H1 (cell line): ENCODE measurements around the gene KCNB1. TPM values are rescaled to one million over a fixed set of nuclear protein-coding genes. Genes with fewer than 3 reads are reported as not detected.
A peak's percentile ranks its signal among the peaks of the same experiment; 100 is the strongest.

Experiments
- CTCF ChIA-PET: fragments of 300-600 bp; sonication (Branson Sonifier 250); formaldehyde crosslinking; loops from one replicate; lab custom pipeline; 2021; ENCODE audit not compliant: partially characterized antibody; lab: Charles Lee
- POLR2A ChIA-PET: fragments of 300-600 bp; sonication (Branson Sonifier 250); formaldehyde crosslinking; loops from one replicate; lab custom pipeline; 2021; ENCODE audit warnings: inconsistent platforms; ENCODE audit not compliant: partially characterized antibody; lab: Charles Lee
- DNase-seq, 2 experiments: peaks; one replicate each; pipeline versions ENCODE4 v3.0.0 to v3.0.0-alpha.2; 2010 to 2022; ENCODE audit warnings: low spot score in 2 of 2, low read depth in 1 of 2, mixed read lengths in 1 of 2
- FAIRE-seq: peaks from 2 replicates; lab custom pipeline; 2011; peaks lifted over from hg19 to GRCh38; lab: Jason Lieb, UNC
- H2AFZ ChIP-seq: 2 replicates; pipeline ENCODE4 v1.8.1; 2012; ENCODE audit warnings: low read length, inconsistent platforms
- H2AK5ac ChIP-seq: 2 replicates; pipeline ENCODE4 v1.6.1; 2013; ENCODE audit warnings: low read depth, low read length
- H2BK120ac ChIP-seq: replicated peaks from 2 replicates; pipeline ENCODE3; 2013; ENCODE audit warnings: low read depth, low read length, inconsistent platforms
- H2BK12ac ChIP-seq: 2 replicates; pipeline ENCODE4 v1.6.1; 2013; ENCODE audit warnings: low read depth, low read length
- H2BK15ac ChIP-seq: 2 replicates; pipeline ENCODE4 v1.6.1; 2013; ENCODE audit warnings: low read length
- H2BK20ac ChIP-seq: 2 replicates; pipeline ENCODE4 v1.6.1; 2013; ENCODE audit warnings: low read length
- H2BK5ac ChIP-seq: 2 replicates; pipeline ENCODE4 v1.6.1; 2013; ENCODE audit warnings: low read depth, low read length
- H3K14ac ChIP-seq: 2 replicates; pipeline ENCODE4 v1.6.1; 2013; ENCODE audit warnings: inconsistent platforms; ENCODE audit not compliant: insufficient read length
- H3K18ac ChIP-seq: 2 replicates; pipeline ENCODE4 v1.6.1; 2013; ENCODE audit warnings: low read length; ENCODE audit errors: extremely low read depth
- H3K23ac ChIP-seq: 2 replicates; pipeline ENCODE4 v1.6.1; 2013; ENCODE audit warnings: inconsistent platforms; ENCODE audit not compliant: insufficient read length
- H3K23me2 ChIP-seq: 2 replicates; pipeline ENCODE4 v1.6.1; 2013; ENCODE audit warnings: low read depth, low read length
- H3K27ac ChIP-seq: 2 replicates; pipeline ENCODE4 v1.6.1; 2011; ENCODE audit warnings: low read depth, low read length, inconsistent platforms
- H3K27me3 ChIP-seq, 4 experiments: replicated peaks in 1 of 4; 1 replicate in 1 of 4; 2 replicates in 3 of 4; pipeline versions ENCODE4 v1.6.1 to v1.8.1; 2011 to 2013; ENCODE audit warnings: low read length in 3 of 4, mild to moderate bottlenecking in 3 of 4, inconsistent platforms in 2 of 4, mixed read lengths in 2 of 4, moderate library complexity in 1 of 4; ENCODE audit not compliant: control insufficient read depth in 3 of 4, insufficient read depth in 3 of 4; ENCODE audit errors: extremely low read depth in 1 of 4
- H3K36me3 ChIP-seq, 4 experiments: 2 replicates each; pipeline versions ENCODE4 v1.6.1 to v1.8.1; 2011 to 2013; ENCODE audit warnings: mild to moderate bottlenecking in 4 of 4, low read length in 3 of 4, moderate library complexity in 2 of 4, control low read depth in 1 of 4, inconsistent platforms in 1 of 4; ENCODE audit not compliant: insufficient read depth in 4 of 4, control insufficient read depth in 2 of 4
- H3K4ac ChIP-seq: replicated peaks from 2 replicates; pipeline ENCODE3; 2013; ENCODE audit warnings: low read length, low read depth, mixed read lengths, inconsistent platforms; ENCODE audit not compliant: insufficient read length
- H3K4me1 ChIP-seq, 4 experiments: replicated peaks in 1 of 4; 1 replicate in 1 of 4; 2 replicates in 3 of 4; pipeline versions ENCODE4 v1.6.1 to v1.8.1; 2011 to 2013; ENCODE audit warnings: low read length in 3 of 4, inconsistent platforms in 2 of 4, mixed read lengths in 1 of 4; ENCODE audit not compliant: insufficient read depth in 4 of 4, control insufficient read depth in 3 of 4
- H3K4me2 ChIP-seq, 2 experiments: 2 replicates each; pipeline versions ENCODE4 v1.6.1 to v1.8.1; 2011 to 2013; ENCODE audit warnings: low read depth in 2 of 2, low read length in 2 of 2, control low read depth in 1 of 2, inconsistent platforms in 1 of 2, mild to moderate bottlenecking in 1 of 2; ENCODE audit not compliant: insufficient read depth in 1 of 2
- H3K4me3 ChIP-seq, 4 experiments: fragments of 200-600, 300-600 bp in 1 of 4; sonication (generic), shearing (Covaris generic), sonication (Bioruptor Twin) in 1 of 4; 2 replicates each; pipeline versions ENCODE4 v1.5.1 to v1.8.1; 2011 to 2016; ENCODE audit warnings: low read length in 4 of 4, low read depth in 3 of 4, control low read depth in 2 of 4, inconsistent platforms in 2 of 4, mild to moderate bottlenecking in 2 of 4, mixed read lengths in 1 of 4, moderate library complexity in 1 of 4; ENCODE audit not compliant: insufficient read depth in 2 of 4; ENCODE audit errors: extremely low read depth in 1 of 4
- H3K56ac ChIP-seq: replicated peaks from 2 replicates; pipeline ENCODE3; 2013; ENCODE audit warnings: low read depth, mild to moderate bottlenecking, mixed read lengths, low read length, inconsistent platforms; ENCODE audit not compliant: insufficient read length
- H3K79me1 ChIP-seq: 2 replicates; pipeline ENCODE4 v1.6.1; 2013; ENCODE audit warnings: low read depth, low read length, control low read depth
- H3K79me2 ChIP-seq, 2 experiments: 2 replicates each; pipeline versions ENCODE4 v1.6.1 to v1.8.1; 2012 to 2013; ENCODE audit warnings: low read length in 2 of 2, mild to moderate bottlenecking in 2 of 2, inconsistent platforms in 1 of 2; ENCODE audit not compliant: insufficient read depth in 2 of 2, control insufficient read depth in 1 of 2
- H3K9ac ChIP-seq, 4 experiments: replicated peaks in 1 of 4; 1 replicate in 1 of 4; 2 replicates in 3 of 4; pipeline versions ENCODE4 v1.6.1 to v1.8.1; 2011 to 2013; ENCODE audit warnings: low read depth in 3 of 4, low read length in 3 of 4, control low read depth in 2 of 4, mild to moderate bottlenecking in 2 of 4, moderate library complexity in 2 of 4, inconsistent platforms in 1 of 4; ENCODE audit errors: extremely low read depth in 1 of 4
- H3K9me3 ChIP-seq, 2 experiments: 2 replicates each; pipeline versions ENCODE4 v1.6.1 to v1.8.1; 2012 to 2013; ENCODE audit warnings: mild to moderate bottlenecking in 2 of 2, moderate library complexity in 2 of 2, control low read depth in 1 of 2, inconsistent platforms in 1 of 2, low read depth in 1 of 2, low read length in 1 of 2, mixed read lengths in 1 of 2; ENCODE audit not compliant: insufficient read depth in 2 of 2
- H4K20me1 ChIP-seq, 2 experiments: replicated peaks in 1 of 2; 2 replicates each; pipeline versions ENCODE3 to v1.8.1; 2011 to 2013; ENCODE audit warnings: inconsistent platforms in 2 of 2, low read length in 2 of 2, mild to moderate bottlenecking in 1 of 2; ENCODE audit not compliant: insufficient read depth in 2 of 2, control insufficient read depth in 1 of 2
- H4K5ac ChIP-seq: 2 replicates; pipeline ENCODE4 v1.6.1; 2013; ENCODE audit warnings: low read length, low read depth, mixed read lengths, inconsistent platforms; ENCODE audit not compliant: insufficient read length
- H4K8ac ChIP-seq: 2 replicates; pipeline ENCODE4 v1.8.0; 2013; ENCODE audit warnings: mild to moderate bottlenecking, moderate library complexity, low read length, inconsistent platforms; ENCODE audit not compliant: insufficient read depth; ENCODE audit errors: extremely low read depth
- H4K91ac ChIP-seq: replicated peaks from 2 replicates; pipeline ENCODE3; 2013; ENCODE audit warnings: low read length, mixed read lengths, inconsistent platforms; ENCODE audit not compliant: insufficient read length
- CBX8 ChIP-seq: fragments of 300-800, 300-1000 bp; sonication (generic); IDR thresholded peaks from 2 replicates; pipeline ENCODE4 v1.7.1; 2016; ENCODE audit warnings: low read depth, low read length, borderline replicate concordance
- CEBPB ChIP-seq: IDR thresholded peaks from 2 replicates; pipeline ENCODE4 v1.6.1; 2012; ENCODE audit warnings: low read depth, low read length
- POLR2A ChIP-seq, 2 experiments: IDR thresholded peaks; 1 replicate in 1 of 2; 2 replicates in 1 of 2; pipeline ENCODE4 v1.6.1; 2011; ENCODE audit warnings: low read depth in 2 of 2, low read length in 2 of 2, mild to moderate bottlenecking in 2 of 2; ENCODE audit errors: control extremely low read depth in 1 of 2
- RBBP5 ChIP-seq: IDR thresholded peaks from 2 replicates; pipeline ENCODE4 v1.7.1; 2012; ENCODE audit warnings: low read depth, mild to moderate bottlenecking, inconsistent platforms, low read length, moderate library complexity, borderline replicate concordance
- SAP30 ChIP-seq: fragments of 300-600 bp; sonication (generic); IDR thresholded peaks from 2 replicates; pipeline ENCODE4 v1.7.1; 2012; ENCODE audit warnings: low read length, moderate library complexity, mild to moderate bottlenecking, inconsistent platforms; ENCODE audit not compliant: insufficient read depth, insufficient replicate concordance
- SIX5 ChIP-seq: IDR thresholded peaks from 2 replicates; pipeline ENCODE4 v1.6.1; 2011; ENCODE audit warnings: mild to moderate bottlenecking, low read depth, low read length
- SP1 ChIP-seq: IDR thresholded peaks from 2 replicates; pipeline ENCODE4 v1.6.1; 2011; ENCODE audit warnings: low read depth, low read length
- SRF ChIP-seq: IDR thresholded peaks from 2 replicates; pipeline ENCODE4 v1.6.1; 2011; ENCODE audit warnings: mild to moderate bottlenecking, low read depth, low read length, moderate library complexity
- YY1 ChIP-seq: IDR thresholded peaks from 2 replicates; pipeline ENCODE4 v1.6.1; 2011; ENCODE audit warnings: low read depth, mild to moderate bottlenecking, low read length
- WGBS, 2 experiments: shearing (Covaris generic) in 1 of 2; methylation state at CpG; one replicate each; pipeline versions ENCODE4 v1.1.6 to v1.1.7; 2013 to 2015; ENCODE audit warnings: low lambda C conversion rate in 2 of 2, mixed read lengths in 2 of 2, inconsistent platforms in 1 of 2, low coverage in 1 of 2, missing lambda C conversion rate in 1 of 2; ENCODE audit not compliant: insufficient replicate concordance in 2 of 2, insufficient coverage in 1 of 2, insufficient read length in 1 of 2; ENCODE audit errors: extremely low coverage in 1 of 2, missing lambda C conversion rate in 1 of 2; 5-methylcytosine and 5-hydroxymethylcytosine counted together
- polyA plus RNA-seq, 7 experiments: library from polyadenylated mRNA; depleted of rRNA in 3 of 7; stranded (reverse) in 5 of 7; unstranded in 2 of 7; fragments of >200 nt in 5 of 7; fragments of 200-250 nt in 2 of 7; gene quantifications; 1 replicate in 5 of 7; 2 replicates in 1 of 7; 4 replicates in 1 of 7; pipeline versions ENCODE4 v1.2.1 to v1.2.3, GENCODE V29; 2011 to 2013; ENCODE audit warnings: missing spikeins in 2 of 7, mixed read lengths in 2 of 7
- total RNA-seq: library from RNA; stranded (reverse); fragmentation: NEBNext Ultra II Directional; extraction: Animal tissue kit (Norgen Biotek cat#: 25700); gene quantifications from 2 replicates; pipeline ENCODE4 v1.2.1, GENCODE V29; 2021
- TF ChIP-seq, protein P1 (sequence below): IDR thresholded peaks from 2 replicates; pipeline ENCODE4 v1.6.1; 2011; ENCODE audit warnings: low read length, improper control_type of control experiment
- TF ChIP-seq, protein P2 (sequence below): IDR thresholded peaks from 2 replicates; pipeline ENCODE4 v1.6.1; 2011; ENCODE audit warnings: low read depth, mild to moderate bottlenecking, low read length; ENCODE audit not compliant: insufficient read depth

Gene KCNB1
- total and polyA plus RNA-seq, 2 of the 8 experiments (the other 6 are each of a cell fraction or from before 2014, with no cell fraction given), result 0.58 to 0.67 TPM

DNA sequence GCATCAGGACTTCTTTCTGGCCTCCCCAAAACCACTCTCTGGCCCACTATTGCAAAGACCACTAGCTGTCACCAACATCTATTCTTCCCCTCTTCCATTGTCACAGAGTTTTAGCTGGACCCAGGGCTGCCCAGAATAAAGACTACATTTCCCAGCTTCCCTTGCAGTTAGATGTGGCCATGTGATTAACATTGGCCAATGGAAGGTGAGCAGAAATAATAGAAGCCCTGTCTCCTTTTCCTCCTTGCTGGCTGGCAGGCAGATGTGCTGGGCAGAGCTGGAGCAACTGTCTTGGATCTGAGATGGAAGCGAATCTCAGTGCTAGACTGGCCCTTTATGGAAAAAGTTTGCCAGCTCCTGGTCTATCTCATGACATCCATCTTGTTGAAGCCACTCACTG is 97.0 kb downstream of the KCNB1 start:
- Histone ChIP-seq H3K14ac (no peak overlapping the region), H3K27ac (no peak overlapping the region), H4K20me1 (no peaks in the 10 kb centered on the region), H3K79me2 (no peaks in the 10 kb centered on the region), H2BK120ac (no peak overlapping the region), H3K36me3 (no peaks in the 10 kb centered on the region), H3K9ac (no peak overlapping the region), H3K4me2 (no peak overlapping the region), H3K9me3 (no peaks in the 10 kb centered on the region), H3K4me3 (no peak overlapping the region), H3K27me3 (no peaks in the 10 kb centered on the region; a peak in 1 of 7 replicates), H3K18ac (no peak overlapping the region), H3K23me2 (no peaks in the 10 kb centered on the region), H2BK5ac (no peak overlapping the region), H2AFZ (no peak overlapping the region), H2BK20ac (no peak overlapping the region), H2BK12ac (no peak overlapping the region), H4K91ac (no peak overlapping the region), H4K5ac (no peak overlapping the region), H2BK15ac (no peak overlapping the region), H3K56ac (no peak overlapping the region), H2AK5ac (no peak overlapping the region), H3K4me1 (peaks cover 0 to 3% (median 0%) of the 10 kb centered on the region in 4 experiments; a peak in 1 of 7 replicates), H3K4ac (no peak overlapping the region), H3K23ac (no peak overlapping the region), H4K8ac (no peak overlapping the region), H3K79me1 (no peaks in the 10 kb centered on the region)
- CTCF ChIA-PET, result interaction anchor here (0.9 to 7.9 kb wide), 49 partner anchors 10 to 178 kb away, joined by 3 to 70 read pairs (median 6); partner anchors contain the start of gene KCNB1
- FAIRE-seq, result peak; percentile 88
- TF ChIP-seq RBBP5 (no peak), SP1 (peak; percentile 39; the same call in 1 of the 2 replicates), CEBPB (no peak), SIX5 (peak; percentile 80), SRF (no peak), POLR2A (IDR thresholded peaks at IDR 0.05; ENCODE audit: control extremely low read depth in 1 of 2, low read depth in 2 of 2, low read length in 2 of 2) (no peak), YY1 (peak; percentile 25; the same call in 1 of the 2 replicates), CBX8 (no peak), SAP30 (no peak)
- TF ChIP-seq, protein P1, sequence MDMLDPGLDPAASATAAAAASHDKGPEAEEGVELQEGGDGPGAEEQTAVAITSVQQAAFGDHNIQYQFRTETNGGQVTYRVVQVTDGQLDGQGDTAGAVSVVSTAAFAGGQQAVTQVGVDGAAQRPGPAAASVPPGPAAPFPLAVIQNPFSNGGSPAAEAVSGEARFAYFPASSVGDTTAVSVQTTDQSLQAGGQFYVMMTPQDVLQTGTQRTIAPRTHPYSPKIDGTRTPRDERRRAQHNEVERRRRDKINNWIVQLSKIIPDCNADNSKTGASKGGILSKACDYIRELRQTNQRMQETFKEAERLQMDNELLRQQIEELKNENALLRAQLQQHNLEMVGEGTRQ, result peak; percentile 91
- TF ChIP-seq, protein P2, sequence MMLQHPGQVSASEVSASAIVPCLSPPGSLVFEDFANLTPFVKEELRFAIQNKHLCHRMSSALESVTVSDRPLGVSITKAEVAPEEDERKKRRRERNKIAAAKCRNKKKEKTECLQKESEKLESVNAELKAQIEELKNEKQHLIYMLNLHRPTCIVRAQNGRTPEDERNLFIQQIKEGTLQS, result peak; percentile 84
- no peak for DNase-seq
- POLR2A ChIA-PET, result interaction anchor here (0.9 to 1.3 kb wide), 3 partner anchors 99 to 113 kb away, joined by 3 to 4 read pairs (median 3); no protein-coding TSS in a partner anchor
- WGBS, 2 experiments, result 57% methylated on average over 1 of the region's 1 CpG; no CpG with 5 or more reads in 1 of the 2 experiments
